ENCODE results near the gene SLC4A1AP.
A peak's percentile ranks its signal among the peaks of the same experiment; 100 is the strongest.

The SLC4A1AP gene

DNA sequence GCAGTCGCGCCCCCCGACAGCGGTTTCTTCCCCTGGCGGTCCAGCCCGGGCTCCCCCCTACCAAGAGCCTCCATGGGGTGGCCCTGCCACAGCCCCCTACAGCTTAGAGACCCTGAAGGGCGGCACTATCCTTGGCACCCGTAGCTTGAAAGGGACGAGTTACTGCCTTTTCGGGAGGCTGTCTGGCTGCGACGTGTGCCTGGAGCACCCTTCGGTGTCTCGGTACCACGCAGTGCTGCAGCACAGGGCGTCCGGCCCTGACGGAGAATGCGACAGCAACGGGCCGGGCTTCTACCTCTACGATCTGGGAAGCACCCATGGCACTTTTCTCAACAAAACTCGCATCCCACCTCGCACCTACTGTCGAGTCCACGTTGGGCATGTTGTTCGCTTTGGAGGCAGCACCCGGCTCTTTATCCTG is 475 bp downstream of the SLC4A1AP start:
- Histone ChIP-seq H4K8ac (ENCODE audit: low read depth, low read length) (peak overlapping the region; percentile 96), H3K27me3 (ENCODE audit: insufficient read depth, low read length) (no peaks in the 10 kb centered on the region), H2BK12ac (ENCODE audit: low read length) (no peak overlapping the region), H3K9me3 (ENCODE audit: insufficient read depth, low read depth, low read length) (no peaks in the 10 kb centered on the region), H3K4me1 (ENCODE audit: control insufficient read depth in 1 of 2, insufficient read depth in 2 of 2, low read length in 2 of 2) (peaks cover 9 to 14% of the 10 kb centered on the region in 2 experiments), H3K36me3 (ENCODE audit: control insufficient read depth in 1 of 2, insufficient read depth in 2 of 2, low read length in 2 of 2) (peaks cover 11 to 17% of the 10 kb centered on the region in 2 experiments), H3K4me3 (ENCODE audit: low read depth, low read length) (peak overlapping the region; percentile 87), H3K14ac (ENCODE audit: low read length) (peak overlapping the region; percentile 71), H3K4me2 (ENCODE audit: low read length) (peak overlapping the region; percentile 95), H2AK5ac (ENCODE audit: low read length) (peak overlapping the region; percentile 63), H3K9ac (ENCODE audit: low read length) (peak overlapping the region; percentile 64), H2BK120ac (ENCODE audit: insufficient read depth, low read length, poor library complexity) (no peak overlapping the region), H3K4ac (ENCODE audit: low read depth, low read length) (peak overlapping the region; percentile 68), H3K79me1 (ENCODE audit: low read length) (peaks cover 9% of the 10 kb centered on the region), H4K12ac (ENCODE audit: low read depth, low read length) (peak overlapping the region; percentile 50), H2BK5ac (ENCODE audit: low read depth, low read length, poor library complexity) (no peak overlapping the region), H3K23ac (ENCODE audit: low read length) (no peak overlapping the region), H4K91ac (ENCODE audit: low read depth, low read length) (peak overlapping the region; percentile 73), H3K18ac (ENCODE audit: low read length) (peak overlapping the region; percentile 54), H3K79me2 (ENCODE audit: control insufficient read depth, insufficient read depth, low read length, poor library complexity) (peaks cover 12% of the 10 kb centered on the region), H3K27ac (ENCODE audit: low read depth, low read length) (no peak overlapping the region), H2AFZ (ENCODE audit: insufficient read depth, low read length, poor library complexity) (peak overlapping the region; percentile 98)
- DNase-seq, result peak in 1 of 2 donors; percentile 28
- WGBS (ENCODE audit: extremely low coverage, insufficient coverage, insufficient read length), result no CpG with 5 or more reads among the region's 28 CpGs

DNA sequence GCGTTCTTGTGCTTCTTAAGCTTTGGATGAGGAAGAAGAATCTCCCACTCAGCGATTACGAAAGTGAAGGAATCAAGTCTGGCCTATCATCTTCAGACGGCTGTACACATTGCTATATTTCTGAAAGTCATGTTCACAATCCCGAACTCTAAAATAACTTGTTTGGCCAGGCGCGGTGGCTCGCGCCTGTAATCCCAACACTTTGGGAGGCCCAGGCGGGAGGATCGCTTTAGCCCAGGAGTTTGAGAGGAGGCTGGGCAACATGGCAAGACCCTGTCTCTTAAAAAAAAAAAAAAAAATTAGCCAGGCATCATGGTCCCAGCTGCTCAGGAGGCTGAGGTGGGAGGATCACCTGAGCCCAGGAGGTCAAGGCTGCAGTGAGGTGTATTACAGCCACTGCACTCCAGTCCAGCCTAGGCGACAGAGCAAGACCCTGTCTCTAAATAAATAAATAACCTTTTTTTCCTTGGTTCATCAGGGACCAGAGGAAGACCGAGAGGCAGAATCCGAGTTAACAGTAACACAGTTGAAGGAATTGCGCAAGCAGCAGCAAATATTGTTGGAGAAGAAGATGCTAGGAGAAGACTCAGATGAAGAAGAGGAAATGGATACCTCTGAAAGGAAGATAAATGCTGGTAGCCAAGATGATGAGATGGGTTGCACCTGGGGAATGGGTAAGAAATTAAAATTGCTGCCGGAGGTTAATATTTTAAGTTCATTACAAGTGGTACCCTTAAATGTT is 1.1 kb downstream of the SLC4A1AP start:
- H3K36me3 ChIP-seq (ENCODE audit: control insufficient read depth in 1 of 2, insufficient read depth in 2 of 2, low read length in 2 of 2), result peaks cover 14 to 20% of the 10 kb centered on the region in 2 experiments
- H3K27me3 ChIP-seq (ENCODE audit: insufficient read depth, low read length), result no peaks in the 10 kb centered on the region
- peaks cover 9 to 14% of the 10 kb centered on the region in 2 experiments for H3K4me1 ChIP-seq (ENCODE audit: control insufficient read depth in 1 of 2, insufficient read depth in 2 of 2, low read length in 2 of 2)
- H3K79me2 ChIP-seq (ENCODE audit: control insufficient read depth, insufficient read depth, low read length, poor library complexity), result peaks cover 12% of the 10 kb centered on the region
- H3K18ac ChIP-seq (ENCODE audit: low read length), result peak overlapping the region; percentile 38
- no peak overlapping the region for H3K14ac ChIP-seq (ENCODE audit: low read length)
- H3K79me1 ChIP-seq (ENCODE audit: low read length), result peaks cover 9% of the 10 kb centered on the region
- no peak for DNase-seq
- peak overlapping the region; percentile 64 for H3K9ac ChIP-seq (ENCODE audit: low read length)
- H2BK12ac ChIP-seq (ENCODE audit: low read length), result no peak overlapping the region
- no peak overlapping the region for H4K91ac ChIP-seq (ENCODE audit: low read depth, low read length)
- H2BK5ac ChIP-seq (ENCODE audit: low read depth, low read length, poor library complexity), result no peak overlapping the region
- H3K4me2 ChIP-seq (ENCODE audit: low read length), result peak overlapping the region; percentile 95
- H2AFZ ChIP-seq (ENCODE audit: insufficient read depth, low read length, poor library complexity), result no peak overlapping the region
- peak overlapping the region; percentile 88 for H3K4ac ChIP-seq (ENCODE audit: low read depth, low read length)
- no peak overlapping the region for H4K12ac ChIP-seq (ENCODE audit: low read depth, low read length)
- peak overlapping the region; percentile 63 for H2AK5ac ChIP-seq (ENCODE audit: low read length)
- no peaks in the 10 kb centered on the region for H3K9me3 ChIP-seq (ENCODE audit: insufficient read depth, low read depth, low read length)
- no peak overlapping the region for H3K23ac ChIP-seq (ENCODE audit: low read length)
- H4K8ac ChIP-seq (ENCODE audit: low read depth, low read length), result peak overlapping the region; percentile 96
- no peak overlapping the region for H3K27ac ChIP-seq (ENCODE audit: low read depth, low read length)
- H2BK120ac ChIP-seq (ENCODE audit: insufficient read depth, low read length, poor library complexity), result no peak overlapping the region
- WGBS (ENCODE audit: extremely low coverage, insufficient coverage, insufficient read length), result no CpG with 5 or more reads among the region's 16 CpGs
- H3K4me3 ChIP-seq (ENCODE audit: low read depth, low read length), result peak overlapping the region; percentile 87

DNA sequence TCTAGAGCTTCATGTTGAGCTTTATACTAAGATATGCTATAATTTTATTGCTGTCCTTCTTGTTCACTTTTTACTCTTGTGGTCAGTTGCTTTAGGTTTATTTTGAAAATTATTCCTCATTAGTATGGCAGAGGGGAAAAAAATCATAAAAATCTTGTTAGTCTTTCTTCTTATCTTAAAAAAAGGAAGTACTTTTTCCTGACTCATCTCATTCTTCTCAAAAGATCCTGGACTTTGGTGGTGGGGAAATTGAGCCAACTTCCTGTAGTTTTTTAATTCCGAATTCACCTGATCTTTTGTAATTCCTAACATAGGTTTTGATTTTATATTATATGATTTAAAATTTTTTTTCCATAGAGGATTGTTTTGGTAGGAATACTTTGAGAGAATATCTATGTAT is 3.8 kb downstream of the SLC4A1AP start:
- H3K27me3 ChIP-seq (ENCODE audit: insufficient read depth, low read length), result no peaks in the 10 kb centered on the region
- H3K9me3 ChIP-seq (ENCODE audit: insufficient read depth, low read depth, low read length), result no peaks in the 10 kb centered on the region
- H3K79me1 ChIP-seq (ENCODE audit: low read length), result peaks cover 9% of the 10 kb centered on the region
- no peak overlapping the region for H2AK5ac ChIP-seq (ENCODE audit: low read length)
- H4K8ac ChIP-seq (ENCODE audit: low read depth, low read length), result no peak overlapping the region
- H3K18ac ChIP-seq (ENCODE audit: low read length), result no peak overlapping the region
- H3K14ac ChIP-seq (ENCODE audit: low read length), result no peak overlapping the region
- peaks cover 8 to 9% of the 10 kb centered on the region in 2 experiments for H3K36me3 ChIP-seq (ENCODE audit: control insufficient read depth in 1 of 2, insufficient read depth in 2 of 2, low read length in 2 of 2)
- H2AFZ ChIP-seq (ENCODE audit: insufficient read depth, low read length, poor library complexity), result no peak overlapping the region
- no peak overlapping the region for H2BK120ac ChIP-seq (ENCODE audit: insufficient read depth, low read length, poor library complexity)
- H3K4me1 ChIP-seq (ENCODE audit: control insufficient read depth in 1 of 2, insufficient read depth in 2 of 2, low read length in 2 of 2), result peaks cover 9 to 12% of the 10 kb centered on the region in 2 experiments
- no peak overlapping the region for H3K4ac ChIP-seq (ENCODE audit: low read depth, low read length)
- H2BK5ac ChIP-seq (ENCODE audit: low read depth, low read length, poor library complexity), result no peak overlapping the region
- WGBS (ENCODE audit: extremely low coverage, insufficient coverage, insufficient read length), result no CpG with 5 or more reads among the region's 1 CpG
- no peak overlapping the region for H3K23ac ChIP-seq (ENCODE audit: low read length)
- H3K79me2 ChIP-seq (ENCODE audit: control insufficient read depth, insufficient read depth, low read length, poor library complexity), result peaks cover 12% of the 10 kb centered on the region
- no peak overlapping the region for H3K4me3 ChIP-seq (ENCODE audit: low read depth, low read length)
- no peak overlapping the region for H2BK12ac ChIP-seq (ENCODE audit: low read length)
- H3K9ac ChIP-seq (ENCODE audit: low read length), result no peak overlapping the region
- no peak overlapping the region for H4K12ac ChIP-seq (ENCODE audit: low read depth, low read length)
- H3K4me2 ChIP-seq (ENCODE audit: low read length), result no peak overlapping the region
- DNase-seq, result no peak
- H3K27ac ChIP-seq (ENCODE audit: low read depth, low read length), result no peak overlapping the region
- no peak overlapping the region for H4K91ac ChIP-seq (ENCODE audit: low read depth, low read length)

DNA sequence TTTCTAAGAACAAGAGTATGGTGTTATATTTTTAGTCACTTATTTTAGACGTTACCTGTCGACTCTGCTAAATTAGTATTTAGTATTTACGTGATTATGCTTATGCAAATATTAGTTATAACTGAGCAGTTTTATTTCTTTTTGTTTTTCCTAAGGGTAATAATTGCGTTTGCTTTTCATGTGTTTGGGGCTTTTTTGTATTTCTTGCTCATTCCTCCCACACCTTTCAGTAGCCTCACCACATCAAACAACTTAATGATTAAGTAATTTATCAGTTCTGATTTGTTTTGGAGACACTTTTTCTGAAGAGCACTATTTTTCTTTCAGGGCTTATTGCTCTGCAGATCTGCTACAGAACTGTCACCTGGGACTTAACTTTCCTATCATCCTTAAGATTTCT is 7.5 kb downstream of the SLC4A1AP start:
- no peak overlapping the region for H2BK120ac ChIP-seq (ENCODE audit: insufficient read depth, low read length, poor library complexity)
- H4K12ac ChIP-seq (ENCODE audit: low read depth, low read length), result no peak overlapping the region
- H2BK5ac ChIP-seq (ENCODE audit: low read depth, low read length, poor library complexity), result no peak overlapping the region
- H3K9me3 ChIP-seq (ENCODE audit: insufficient read depth, low read depth, low read length), result no peaks in the 10 kb centered on the region
- H3K4ac ChIP-seq (ENCODE audit: low read depth, low read length), result no peak overlapping the region
- DNase-seq, result no peak
- H4K91ac ChIP-seq (ENCODE audit: low read depth, low read length), result no peak overlapping the region
- H3K14ac ChIP-seq (ENCODE audit: low read length), result no peak overlapping the region
- no peaks in the 10 kb centered on the region for H3K79me1 ChIP-seq (ENCODE audit: low read length)
- H3K36me3 ChIP-seq (ENCODE audit: control insufficient read depth in 1 of 2, insufficient read depth in 2 of 2, low read length in 2 of 2), result peaks cover 9 to 13% of the 10 kb centered on the region in 2 experiments
- H3K27me3 ChIP-seq (ENCODE audit: insufficient read depth, low read length), result no peaks in the 10 kb centered on the region
- H4K8ac ChIP-seq (ENCODE audit: low read depth, low read length), result no peak overlapping the region
- H2BK12ac ChIP-seq (ENCODE audit: low read length), result no peak overlapping the region
- no peak overlapping the region for H3K9ac ChIP-seq (ENCODE audit: low read length)
- H3K23ac ChIP-seq (ENCODE audit: low read length), result no peak overlapping the region
- H3K4me3 ChIP-seq (ENCODE audit: low read depth, low read length), result no peak overlapping the region
- H3K27ac ChIP-seq (ENCODE audit: low read depth, low read length), result no peak overlapping the region
- H2AK5ac ChIP-seq (ENCODE audit: low read length), result no peak overlapping the region
- H3K18ac ChIP-seq (ENCODE audit: low read length), result no peak overlapping the region
- H3K79me2 ChIP-seq (ENCODE audit: control insufficient read depth, insufficient read depth, low read length, poor library complexity), result no peaks in the 10 kb centered on the region
- WGBS (ENCODE audit: extremely low coverage, insufficient coverage, insufficient read length), result no CpG with 5 or more reads among the region's 4 CpGs
- H2AFZ ChIP-seq (ENCODE audit: insufficient read depth, low read length, poor library complexity), result no peak overlapping the region
- H3K4me1 ChIP-seq (ENCODE audit: control insufficient read depth in 1 of 2, insufficient read depth in 2 of 2, low read length in 2 of 2), result no peaks in the 10 kb centered on the region
- H3K4me2 ChIP-seq (ENCODE audit: low read length), result no peak overlapping the region
